Measurements from ENCODE around the gene FEZ2. TPM values are rescaled to one million over a fixed set of nuclear protein-coding genes. Genes with fewer than 3 reads are reported as not detected.

The FEZ2 gene
- polyA plus RNA-seq, 1 donor (not counting 4 experiments of a cell fraction or from before 2014, with no cell fraction given), result 56.2 TPM

DNA sequence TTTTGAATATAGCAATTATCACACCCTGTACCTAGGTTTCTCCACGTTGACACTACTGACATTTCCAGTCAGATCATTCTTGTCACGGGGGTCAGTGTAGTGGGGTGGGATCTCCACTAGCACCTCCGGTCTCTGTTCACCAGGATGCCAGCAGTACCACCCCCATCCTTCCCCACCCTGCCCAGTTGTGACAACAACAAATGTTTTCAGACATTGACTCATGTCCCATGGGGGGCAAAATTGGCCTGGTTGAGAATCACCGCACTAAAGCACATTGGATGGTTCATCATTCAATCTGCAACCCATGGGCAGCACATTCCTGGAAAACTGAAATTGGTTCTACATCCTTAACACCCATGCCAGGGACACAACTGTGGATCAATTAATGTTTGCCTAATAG, 32.3 kb downstream of the FEZ2 start:
- H3K36me3 ChIP-seq (ENCODE audit: control insufficient read depth in 2 of 2, extremely low read depth in 1 of 2, insufficient read depth in 2 of 2, low read length in 2 of 2), result peaks cover 5 to 20% of the 10 kb centered on the region in 2 experiments
- peaks cover 4% of the 10 kb centered on the region for H3K9me1 ChIP-seq (ENCODE audit: control insufficient read depth, extremely low read depth, insufficient read depth, low read length)
- peaks cover 25% of the 10 kb centered on the region for H3K79me2 ChIP-seq (ENCODE audit: control insufficient read depth, insufficient read depth, low read length)
- H3K4me1 ChIP-seq (ENCODE audit: control insufficient read depth, extremely low read depth, insufficient read depth, low read length), result peaks cover 65% of the 10 kb centered on the region
- no peak overlapping the region for H2AFZ ChIP-seq (ENCODE audit: control insufficient read depth, low read length)
- DNase-seq (ENCODE audit: low read depth, low spot score), result no peak
- H3K4me3 ChIP-seq (ENCODE audit: control insufficient read depth in 2 of 3, extremely low read depth in 1 of 3, insufficient read depth in 2 of 3, low read depth in 1 of 3, low read length in 3 of 3), result no peak overlapping the region
- H3K27me3 ChIP-seq (ENCODE audit: control insufficient read depth, extremely low read depth, insufficient read depth, low read length), result no peaks in the 10 kb centered on the region
- H3K4me2 ChIP-seq (ENCODE audit: control insufficient read depth, extremely low read depth, insufficient read depth, low read depth, low read length), result no peak overlapping the region
- dilution Hi-C loops (cut with MboI; ENCODE audit: extremely low pct_ligation_motif_present, low sequenced_read_pairs), result no loop called here
- TF ChIP-seq, protein P1, sequence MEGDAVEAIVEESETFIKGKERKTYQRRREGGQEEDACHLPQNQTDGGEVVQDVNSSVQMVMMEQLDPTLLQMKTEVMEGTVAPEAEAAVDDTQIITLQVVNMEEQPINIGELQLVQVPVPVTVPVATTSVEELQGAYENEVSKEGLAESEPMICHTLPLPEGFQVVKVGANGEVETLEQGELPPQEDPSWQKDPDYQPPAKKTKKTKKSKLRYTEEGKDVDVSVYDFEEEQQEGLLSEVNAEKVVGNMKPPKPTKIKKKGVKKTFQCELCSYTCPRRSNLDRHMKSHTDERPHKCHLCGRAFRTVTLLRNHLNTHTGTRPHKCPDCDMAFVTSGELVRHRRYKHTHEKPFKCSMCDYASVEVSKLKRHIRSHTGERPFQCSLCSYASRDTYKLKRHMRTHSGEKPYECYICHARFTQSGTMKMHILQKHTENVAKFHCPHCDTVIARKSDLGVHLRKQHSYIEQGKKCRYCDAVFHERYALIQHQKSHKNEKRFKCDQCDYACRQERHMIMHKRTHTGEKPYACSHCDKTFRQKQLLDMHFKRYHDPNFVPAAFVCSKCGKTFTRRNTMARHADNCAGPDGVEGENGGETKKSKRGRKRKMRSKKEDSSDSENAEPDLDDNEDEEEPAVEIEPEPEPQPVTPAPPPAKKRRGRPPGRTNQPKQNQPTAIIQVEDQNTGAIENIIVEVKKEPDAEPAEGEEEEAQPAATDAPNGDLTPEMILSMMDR (optimal IDR thresholded peaks at IDR 0.05 in 1 of 3, IDR thresholded peaks at IDR 0.05 in 1 of 3, conservative IDR thresholded peaks at IDR 0.05 in 1 of 3; ENCODE audit: extremely low read depth in 1 of 3, insufficient read depth in 2 of 3, low read length in 3 of 3), result no peak
- TF ChIP-seq EZH2 (IDR thresholded peaks at IDR 0.05; ENCODE audit: low read length), result no peak
- H3K9ac ChIP-seq (ENCODE audit: control insufficient read depth, extremely low read depth, insufficient read depth, low read length), result no peak overlapping the region
- no peaks in the 10 kb centered on the region for H4K20me1 ChIP-seq (ENCODE audit: control insufficient read depth, extremely low read depth, insufficient read depth, low read length)
- no peaks in the 10 kb centered on the region for H3K9me3 ChIP-seq (ENCODE audit: control insufficient read depth, low read depth, low read length)
- FAIRE-seq, result no peak
- H3K27ac ChIP-seq (ENCODE audit: control insufficient read depth, insufficient read depth, low read length), result no peak overlapping the region

DNA sequence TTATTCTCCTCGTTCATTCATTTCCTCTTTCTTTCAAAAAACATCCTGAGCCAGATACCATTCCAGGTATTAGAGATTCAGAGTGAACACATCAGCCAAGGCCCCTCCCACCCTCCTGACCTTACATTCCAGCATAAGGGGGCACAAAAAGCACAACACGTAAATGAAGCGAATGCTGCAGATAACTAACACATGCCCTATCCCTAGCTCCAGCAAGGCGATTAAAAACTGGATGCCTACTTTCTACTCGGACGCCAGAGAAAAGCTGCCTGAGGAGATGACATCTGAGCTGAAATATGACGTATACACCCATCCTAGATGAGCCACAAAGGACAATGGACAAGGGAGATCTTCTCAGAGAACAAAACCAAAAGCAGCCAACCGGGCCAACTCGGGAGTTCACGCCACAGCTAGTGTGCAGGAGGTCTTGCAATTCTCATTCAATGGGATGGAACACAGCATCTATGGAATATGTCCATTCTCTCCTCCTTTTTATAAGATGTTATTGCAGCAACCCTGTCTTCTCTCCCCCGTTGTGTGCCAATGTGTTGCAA, 33.5 kb downstream of the FEZ2 start:
- FAIRE-seq, result no peak
- dilution Hi-C loops (cut with MboI; ENCODE audit: extremely low pct_ligation_motif_present, low sequenced_read_pairs), result no loop called here

More for the DNA sequence above, 33.5 kb downstream of the FEZ2 start:
- Histone ChIP-seq H4K20me1 (ENCODE audit: control insufficient read depth, extremely low read depth, insufficient read depth, low read length) (no peaks in the 10 kb centered on the region), H3K4me1 (ENCODE audit: control insufficient read depth, extremely low read depth, insufficient read depth, low read length) (peaks cover 57% of the 10 kb centered on the region), H3K4me2 (ENCODE audit: control insufficient read depth, extremely low read depth, insufficient read depth, low read depth, low read length) (no peak overlapping the region), H3K27me3 (ENCODE audit: control insufficient read depth, extremely low read depth, insufficient read depth, low read length) (no peaks in the 10 kb centered on the region), H3K9me1 (ENCODE audit: control insufficient read depth, extremely low read depth, insufficient read depth, low read length) (peaks cover 4% of the 10 kb centered on the region), H3K27ac (ENCODE audit: control insufficient read depth, insufficient read depth, low read length) (no peak overlapping the region), H3K9me3 (ENCODE audit: control insufficient read depth, low read depth, low read length) (no peaks in the 10 kb centered on the region), H3K36me3 (ENCODE audit: control insufficient read depth in 2 of 2, extremely low read depth in 1 of 2, insufficient read depth in 2 of 2, low read length in 2 of 2) (peaks cover 6 to 21% of the 10 kb centered on the region in 2 experiments), H3K4me3 (ENCODE audit: control insufficient read depth in 2 of 3, extremely low read depth in 1 of 3, insufficient read depth in 2 of 3, low read depth in 1 of 3, low read length in 3 of 3) (no peak overlapping the region), H3K79me2 (ENCODE audit: control insufficient read depth, insufficient read depth, low read length) (peaks cover 23% of the 10 kb centered on the region), H2AFZ (ENCODE audit: control insufficient read depth, low read length) (no peak overlapping the region), H3K9ac (ENCODE audit: control insufficient read depth, extremely low read depth, insufficient read depth, low read length) (no peak overlapping the region)
- no peak for DNase-seq (ENCODE audit: low read depth, low spot score)
- TF ChIP-seq EZH2 (IDR thresholded peaks at IDR 0.05; ENCODE audit: low read length), result no peak
- TF ChIP-seq, protein P1 (optimal IDR thresholded peaks at IDR 0.05 in 1 of 3, IDR thresholded peaks at IDR 0.05 in 1 of 3, conservative IDR thresholded peaks at IDR 0.05 in 1 of 3; ENCODE audit: extremely low read depth in 1 of 3, insufficient read depth in 2 of 3, low read length in 3 of 3), result no peak
